ENCODE results near the gene SLC25A19.

The SLC25A19 gene

GRCh38 chr17:75289115-75289831 is at the start of gene SLC25A19:
Gene SLC25A19 (minus strand): TSS chr17:75289433. CDS start chr17:75286764, 2,669 bp downstream.
- Histone ChIP-seq H3K4me2 (ENCODE audit: low read length) (peak within 1 kb of the TSS; percentile 98), H3K4me1 (ENCODE audit: control insufficient read depth, low read length) (peaks cover 23% of the 10 kb centered on the region), H3K79me2 (ENCODE audit: control insufficient read depth, low read length) (peaks cover 44% of the 10 kb centered on the region), H3K36me3 (ENCODE audit: control insufficient read depth, low read length) (peaks cover 41% of the 10 kb centered on the region), H3K9me3 (ENCODE audit: control insufficient read depth, insufficient read depth, low read length) (no peaks in the 10 kb centered on the region), H3K9me2 (replicated peaks; ENCODE audit: control insufficient read depth, low read length) (no peaks in the 10 kb centered on the region), H3K27me3 (ENCODE audit: control insufficient read depth, low read length) (no peaks in the 10 kb centered on the region), H3F3A (ENCODE audit: control insufficient read depth, insufficient read depth) (peaks cover 21% of the 10 kb centered on the region), H3K4me3 (ENCODE audit: low read length) (peak within 1 kb of the TSS; percentile 95), H3K27ac (ENCODE audit: low read depth, low read length) (peak within 1 kb of the TSS; percentile 77), H4K20me1 (ENCODE audit: control insufficient read depth, insufficient read depth, low read depth, low read length) (no peaks in the 10 kb centered on the region)
- TF ChIP-seq EZH2phosphoT487 (IDR thresholded peaks at IDR 0.05; ENCODE audit: borderline replicate concordance, low read length) = no peak
- TF ChIP-seq CTCF (IDR thresholded peaks at IDR 0.05; ENCODE audit: low read depth, low read length, poor library complexity, severe bottlenecking) = peak; percentile 23

- TF ChIP-seq EZH2phosphoT487 (IDR thresholded peaks at IDR 0.05; ENCODE audit: borderline replicate concordance, low read length) (no peak), CTCF (IDR thresholded peaks at IDR 0.05; ENCODE audit: low read depth, low read length, poor library complexity, severe bottlenecking) (no peak)
- Histone ChIP-seq H3K79me2 (ENCODE audit: control insufficient read depth, low read length) (peaks cover 93% of the 10 kb centered on the region), H3K36me3 (ENCODE audit: control insufficient read depth, low read length) (peaks cover 50% of the 10 kb centered on the region), H4K20me1 (ENCODE audit: control insufficient read depth, insufficient read depth, low read depth, low read length) (peaks cover 5% of the 10 kb centered on the region; the same call in 1 of the 2 replicates), H3K27ac (ENCODE audit: low read depth, low read length) (peak overlapping the region; percentile 82), H3K9me3 (ENCODE audit: control insufficient read depth, insufficient read depth, low read length) (no peaks in the 10 kb centered on the region), H3K9me2 (replicated peaks; ENCODE audit: control insufficient read depth, low read length) (no peaks in the 10 kb centered on the region), H3K4me3 (ENCODE audit: low read length) (peak overlapping the region; percentile 45), H3K27me3 (ENCODE audit: control insufficient read depth, low read length) (no peaks in the 10 kb centered on the region), H3F3A (ENCODE audit: control insufficient read depth, insufficient read depth) (peaks cover 18% of the 10 kb centered on the region), H3K4me2 (ENCODE audit: low read length) (peak overlapping the region; percentile 64), H3K4me1 (ENCODE audit: control insufficient read depth, low read length) (peaks cover 68% of the 10 kb centered on the region)
Observed at GRCh38 chr17:75338335-75338734, 49.1 kb upstream of the SLC25A19 start.

GRCh38 chr17:75335315-75335714 is 46.1 kb upstream of the SLC25A19 start:
- Histone ChIP-seq H3K9me2 (replicated peaks; ENCODE audit: control insufficient read depth, low read length) (no peaks in the 10 kb centered on the region), H3K79me2 (ENCODE audit: control insufficient read depth, low read length) (peaks cover 92% of the 10 kb centered on the region), H3K4me2 (ENCODE audit: low read length) (no peak overlapping the region), H3K27ac (ENCODE audit: low read depth, low read length) (no peak overlapping the region), H4K20me1 (ENCODE audit: control insufficient read depth, insufficient read depth, low read depth, low read length) (peaks cover 5% of the 10 kb centered on the region; the same call in 1 of the 2 replicates), H3K4me1 (ENCODE audit: control insufficient read depth, low read length) (peaks cover 42% of the 10 kb centered on the region), H3F3A (ENCODE audit: control insufficient read depth, insufficient read depth) (peaks cover 15% of the 10 kb centered on the region; the same call in 1 of the 2 replicates), H3K4me3 (ENCODE audit: low read length) (no peak overlapping the region), H3K9me3 (ENCODE audit: control insufficient read depth, insufficient read depth, low read length) (no peaks in the 10 kb centered on the region), H3K36me3 (ENCODE audit: control insufficient read depth, low read length) (peaks cover 59% of the 10 kb centered on the region), H3K27me3 (ENCODE audit: control insufficient read depth, low read length) (no peaks in the 10 kb centered on the region)
- TF ChIP-seq EZH2phosphoT487 (IDR thresholded peaks at IDR 0.05; ENCODE audit: borderline replicate concordance, low read length) (no peak), CTCF (IDR thresholded peaks at IDR 0.05; ENCODE audit: low read depth, low read length, poor library complexity, severe bottlenecking) (no peak)

Data from DOHH2 (cell line).